ENCODE data around the gene IDNK.

DNA sequence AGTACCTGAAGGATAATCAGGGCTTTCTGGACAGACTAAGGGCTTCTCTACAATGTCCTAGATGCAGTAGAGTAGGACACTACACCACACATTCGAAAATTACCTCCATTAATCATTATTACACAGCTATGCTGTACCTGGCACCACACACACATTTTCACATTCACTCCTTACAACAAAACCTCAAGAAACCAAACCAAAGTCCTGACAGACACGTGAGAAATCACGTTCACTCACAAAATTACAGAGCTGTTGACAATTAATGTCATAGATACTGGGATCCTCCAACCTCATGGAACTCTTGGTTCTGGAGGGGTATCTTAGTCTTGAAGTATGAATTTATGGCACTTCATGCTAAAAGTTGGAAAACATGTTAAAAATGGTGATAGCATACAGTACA is 68.5 kb downstream of the IDNK start:
- TF ChIP-seq, protein P1, sequence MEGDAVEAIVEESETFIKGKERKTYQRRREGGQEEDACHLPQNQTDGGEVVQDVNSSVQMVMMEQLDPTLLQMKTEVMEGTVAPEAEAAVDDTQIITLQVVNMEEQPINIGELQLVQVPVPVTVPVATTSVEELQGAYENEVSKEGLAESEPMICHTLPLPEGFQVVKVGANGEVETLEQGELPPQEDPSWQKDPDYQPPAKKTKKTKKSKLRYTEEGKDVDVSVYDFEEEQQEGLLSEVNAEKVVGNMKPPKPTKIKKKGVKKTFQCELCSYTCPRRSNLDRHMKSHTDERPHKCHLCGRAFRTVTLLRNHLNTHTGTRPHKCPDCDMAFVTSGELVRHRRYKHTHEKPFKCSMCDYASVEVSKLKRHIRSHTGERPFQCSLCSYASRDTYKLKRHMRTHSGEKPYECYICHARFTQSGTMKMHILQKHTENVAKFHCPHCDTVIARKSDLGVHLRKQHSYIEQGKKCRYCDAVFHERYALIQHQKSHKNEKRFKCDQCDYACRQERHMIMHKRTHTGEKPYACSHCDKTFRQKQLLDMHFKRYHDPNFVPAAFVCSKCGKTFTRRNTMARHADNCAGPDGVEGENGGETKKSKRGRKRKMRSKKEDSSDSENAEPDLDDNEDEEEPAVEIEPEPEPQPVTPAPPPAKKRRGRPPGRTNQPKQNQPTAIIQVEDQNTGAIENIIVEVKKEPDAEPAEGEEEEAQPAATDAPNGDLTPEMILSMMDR (conservative IDR thresholded peaks at IDR 0.05) = no peak
- no peak for TF ChIP-seq ZFX (IDR thresholded peaks at IDR 0.05)
